ENCODE data around the gene IFRD2.

IFRD2 gene

GRCh38 chr3:50322386-50323091 lies 30.3 kb upstream of the IFRD2 start, which contains the start of gene HYAL2:
HYAL2 (minus strand) TSS chr3:50322745; CDS start chr3:50320489, 2,256 bp downstream.
- no peak for TF ChIP-seq CTCF (IDR thresholded peaks at IDR 0.05; ENCODE audit: low read depth, low read length)
- peak within 1 kb of the TSS; percentile 62 for H3K4me3 ChIP-seq (ENCODE audit: low read depth, low read length)
- no peak for DNase-seq (ENCODE audit: low read depth)

- TF ChIP-seq POLR2A (IDR thresholded peaks at IDR 0.05; ENCODE audit: extremely low read depth, insufficient read length) (no peak), MAX (IDR thresholded peaks at IDR 0.05; ENCODE audit: low read depth, low read length) (no peak), MYC (IDR thresholded peaks at IDR 0.05; ENCODE audit: low read depth, low read length) (no peak), CTCF (IDR thresholded peaks at IDR 0.05; ENCODE audit: low read depth, low read length) (no peak)
- H3K4me3 ChIP-seq (ENCODE audit: low read depth, low read length), result no peak overlapping the region
- no peak for DNase-seq (ENCODE audit: low read depth)
These were observed 29.8 kb upstream of the IFRD2 start for GRCh38 chr3:50322115-50322385.

GRCh38 chr3:50321336-50322114 lies 29.3 kb upstream of the IFRD2 start:
- peak overlapping the region; percentile 62 for H3K4me3 ChIP-seq (ENCODE audit: low read depth, low read length)
- peak; percentile 88 for DNase-seq (ENCODE audit: low read depth)
- peak; percentile 45 for TF ChIP-seq POLR2A (IDR thresholded peaks at IDR 0.05; ENCODE audit: extremely low read depth, insufficient read length)
- 0 out of 2 replicates have a peak, but pooled peaks have one; percentile 17 for TF ChIP-seq MAX (IDR thresholded peaks at IDR 0.05; ENCODE audit: low read depth, low read length)
- TF ChIP-seq MYC (IDR thresholded peaks at IDR 0.05; ENCODE audit: low read depth, low read length), result peak; percentile 28; the same call in 1 of the 2 replicates
- TF ChIP-seq CTCF (IDR thresholded peaks at IDR 0.05; ENCODE audit: low read depth, low read length), result peak; percentile 17

GRCh38 chr3:50320853-50321335 lies 28.7 kb upstream of the IFRD2 start:
- peak; percentile 79 for DNase-seq (ENCODE audit: low read depth)
- TF ChIP-seq MAX (IDR thresholded peaks at IDR 0.05; ENCODE audit: low read depth, low read length), result peak; percentile 47; the same call in 1 of the 2 replicates
- TF ChIP-seq CTCF (IDR thresholded peaks at IDR 0.05; ENCODE audit: low read depth, low read length), result no peak
- H3K4me3 ChIP-seq (ENCODE audit: low read depth, low read length), result peak overlapping the region; percentile 77

- DNase-seq (ENCODE audit: low read depth), result no peak
- TF ChIP-seq MAX (IDR thresholded peaks at IDR 0.05; ENCODE audit: low read depth, low read length) (no peak), MYC (IDR thresholded peaks at IDR 0.05; ENCODE audit: low read depth, low read length) (no peak), POLR2A (IDR thresholded peaks at IDR 0.05; ENCODE audit: extremely low read depth, insufficient read length) (no peak)
- peak overlapping the region; percentile 77 for H3K4me3 ChIP-seq (ENCODE audit: low read depth, low read length)
These were observed 27.8 kb upstream of the IFRD2 start for GRCh38 chr3:50319894-50320625.
